Suprapubic skin (tissue), 4 donors: ENCODE results near the gene KAZALD1. TPM values are rescaled to one million over a fixed set of nuclear protein-coding genes. Genes with fewer than 3 reads are reported as not detected.
A peak's percentile ranks its signal among the peaks of the same experiment; 100 is the strongest.

Experiments used
- DNase-seq, 2 donors: peaks; one replicate each; pipeline ENCODE4 v3.0.0-alpha.2; 2019; ENCODE audit warnings: low spot score in 2 of 2
- H3K27ac ChIP-seq: fragments of 200-600 bp; sonication (generic); one replicate; pipeline ENCODE4 v1.5.1; 2019
- H3K27me3 ChIP-seq: fragments of 200-600 bp; sonication (generic); one replicate; pipeline ENCODE4 v1.5.1; 2019
- H3K36me3 ChIP-seq: fragments of 200-600 bp; sonication (generic); one replicate; pipeline ENCODE4 v1.5.1; 2019
- H3K4me1 ChIP-seq: fragments of 200-600 bp; sonication (generic); one replicate; pipeline ENCODE4 v1.5.1; 2019
- H3K4me3 ChIP-seq: fragments of 200-600 bp; sonication (generic); one replicate; pipeline ENCODE4 v1.5.1; 2019; ENCODE audit warnings: mild to moderate bottlenecking
- H3K9me3 ChIP-seq: fragments of 200-600 bp; sonication (generic); one replicate; pipeline ENCODE4 v1.5.1; 2019
- CTCF ChIP-seq, 2 donors: fragments of 200-600 bp in 1 of 2; fragments of 450-650 bp in 1 of 2; sonication (generic) in 1 of 2; IDR thresholded peaks; one replicate each; pipeline ENCODE4 v1.5.1; 2016 to 2019; ENCODE audit warnings: antibody characterized with exemption in 2 of 2, mild to moderate bottlenecking in 1 of 2, moderate library complexity in 1 of 2
- EP300 ChIP-seq: sonication (generic); formaldehyde crosslinking; IDR thresholded peaks from one replicate; pipeline ENCODE4 v1.6.1; 2017; ENCODE audit warnings: antibody characterized with exemption
- POLR2A ChIP-seq, 2 donors: fragments of 450-650 bp; IDR thresholded peaks; one replicate each; pipeline ENCODE4 v1.6.1; 2017; ENCODE audit warnings: antibody characterized with exemption in 2 of 2, mild to moderate bottlenecking in 2 of 2, moderate library complexity in 2 of 2
- POLR2AphosphoS5 ChIP-seq, 3 donors: sonication (generic); formaldehyde crosslinking; IDR thresholded peaks; one replicate each; pipeline ENCODE4 v1.6.1; 2017; ENCODE audit warnings: antibody characterized with exemption in 3 of 3
- WGBS: methylation state at CpG from one replicate; pipeline ENCODE4 v1.1.5; 2018; 5-methylcytosine and 5-hydroxymethylcytosine counted together
- total RNA-seq, 4 donors: library from RNA; depleted of rRNA; stranded (reverse); fragments of >200 nt; gene quantifications; one replicate each; pipeline ENCODE4 v1.1.0, GENCODE V29; 2016

The KAZALD1 gene
- total RNA-seq: 1 to 10 TPM; 1.6 to 4.2 (median 2.5) TPM

DNA sequence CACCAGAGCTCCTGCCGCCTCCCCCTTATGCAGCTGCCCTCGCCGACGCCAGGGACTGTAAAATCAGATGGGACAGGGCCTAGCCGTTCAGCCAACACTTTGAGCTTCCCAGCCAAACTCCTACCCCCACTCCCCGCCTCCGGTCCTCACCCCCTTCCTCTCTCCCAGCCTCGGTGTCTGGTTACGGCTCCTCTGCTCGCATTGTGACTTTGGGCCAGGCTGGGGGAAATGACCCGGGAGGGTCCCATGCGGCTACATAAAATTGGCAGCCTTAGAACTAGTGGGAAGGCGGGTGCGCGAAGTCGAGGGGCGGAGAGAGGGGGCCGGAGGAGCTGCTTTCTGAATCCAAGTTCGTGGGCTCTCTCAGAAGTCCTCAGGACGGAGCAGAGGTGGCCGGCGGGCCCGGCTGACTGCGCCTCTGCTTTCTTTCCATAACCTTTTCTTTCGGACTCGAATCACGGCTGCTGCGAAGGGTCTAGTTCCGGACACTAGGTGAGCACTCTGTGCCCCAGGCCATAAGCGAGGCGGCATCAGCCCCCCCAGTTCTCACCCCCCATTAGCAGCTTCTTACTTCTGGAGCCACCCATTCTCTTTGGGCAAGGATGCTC is at the start of gene KAZALD1:
TSS of gene KAZALD1 (plus strand) at position 366 of the 608 bp plus-strand sequence. CDS start 604 bp downstream, outside the sequence.
- WGBS: 40% methylated on average over 29 of the region's 31 CpGs
- Histone ChIP-seq H3K4me3 (peak within 1 kb of the TSS; percentile 66), H3K9me3 (no peaks in the 10 kb centered on the region), H3K27ac (peak within 1 kb of the TSS; percentile 89), H3K4me1 (peaks cover 56% of the 10 kb centered on the region), H3K36me3 (no peaks in the 10 kb centered on the region), H3K27me3 (peaks cover 15% of the 10 kb centered on the region)
- TF ChIP-seq POLR2AphosphoS5 (IDR thresholded peaks at IDR 0.05): no peak
- TF ChIP-seq CTCF (IDR thresholded peaks at IDR 0.05): no peak
- no peak for TF ChIP-seq EP300
- no peak for TF ChIP-seq POLR2A (IDR thresholded peaks at IDR 0.05)
- DNase-seq: no peak

DNA sequence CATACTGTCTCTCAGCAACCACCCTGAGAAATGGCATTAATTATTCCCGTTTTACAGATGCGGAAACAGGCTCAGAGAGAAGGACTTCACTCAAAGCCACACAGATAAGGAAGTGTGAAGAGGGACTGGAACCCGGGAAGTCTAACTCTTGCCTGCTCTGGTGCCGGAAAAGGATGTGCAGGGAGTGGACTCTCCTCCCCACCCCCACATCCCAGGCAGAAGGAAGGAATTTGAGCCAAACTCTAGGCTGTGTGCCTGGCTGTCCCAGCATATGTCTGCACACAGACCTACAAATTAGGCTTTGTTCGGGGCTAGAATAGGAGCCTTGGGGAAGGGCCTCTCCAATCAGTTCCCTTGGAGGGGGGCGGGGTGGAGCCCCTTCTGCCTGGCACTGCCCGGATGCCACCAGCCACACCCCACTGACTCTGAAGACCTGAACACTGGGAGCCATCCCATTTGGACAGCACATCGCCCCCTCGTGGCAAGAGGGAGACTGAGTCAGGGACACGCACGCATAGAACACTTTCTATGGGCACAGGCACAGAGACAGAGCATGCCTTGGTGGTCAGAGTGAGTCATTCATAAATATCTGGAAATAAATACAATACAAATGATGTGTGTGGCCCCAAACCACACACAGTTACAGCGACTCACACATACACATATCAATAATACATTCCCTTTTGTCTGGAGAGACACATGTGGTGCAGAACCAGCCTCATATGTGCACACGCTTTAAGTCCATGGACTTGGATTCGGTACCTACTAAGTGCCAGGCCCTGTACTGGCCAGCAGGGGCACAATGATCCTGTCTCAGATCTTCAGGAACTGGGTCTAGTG is 49.0 kb upstream of the KAZALD1 start:
- peaks cover 6% of the 10 kb centered on the region for H3K27me3 ChIP-seq
- no peak overlapping the region for H3K4me3 ChIP-seq
- peak; percentile 92 to 94 for DNase-seq
- TF ChIP-seq POLR2AphosphoS5 (IDR thresholded peaks at IDR 0.05) (no peak), POLR2A (IDR thresholded peaks at IDR 0.05) (no peak), CTCF (IDR thresholded peaks at IDR 0.05) (peak; percentile 57 to 83), EP300 (no peak)
- 17% methylated on average over 14 of the region's 14 CpGs for WGBS
- H3K4me1 ChIP-seq: peaks cover 34% of the 10 kb centered on the region
- no peaks in the 10 kb centered on the region for H3K36me3 ChIP-seq
- H3K9me3 ChIP-seq: no peaks in the 10 kb centered on the region
- no peak overlapping the region for H3K27ac ChIP-seq

GRCh38 chr10:101013365-101013825 is 48.4 kb upstream of the KAZALD1 start:
- no peaks in the 10 kb centered on the region for H3K36me3 ChIP-seq
- no peak overlapping the region for H3K27ac ChIP-seq
- peaks cover 6% of the 10 kb centered on the region for H3K27me3 ChIP-seq
- DNase-seq: no peak
- no peaks in the 10 kb centered on the region for H3K9me3 ChIP-seq
- 28% methylated on average over 9 of the region's 9 CpGs for WGBS
- peaks cover 29% of the 10 kb centered on the region for H3K4me1 ChIP-seq
- TF ChIP-seq POLR2A (IDR thresholded peaks at IDR 0.05) (no peak), CTCF (IDR thresholded peaks at IDR 0.05) (no peak), EP300 (no peak), POLR2AphosphoS5 (IDR thresholded peaks at IDR 0.05) (no peak)
- no peak overlapping the region for H3K4me3 ChIP-seq

DNA sequence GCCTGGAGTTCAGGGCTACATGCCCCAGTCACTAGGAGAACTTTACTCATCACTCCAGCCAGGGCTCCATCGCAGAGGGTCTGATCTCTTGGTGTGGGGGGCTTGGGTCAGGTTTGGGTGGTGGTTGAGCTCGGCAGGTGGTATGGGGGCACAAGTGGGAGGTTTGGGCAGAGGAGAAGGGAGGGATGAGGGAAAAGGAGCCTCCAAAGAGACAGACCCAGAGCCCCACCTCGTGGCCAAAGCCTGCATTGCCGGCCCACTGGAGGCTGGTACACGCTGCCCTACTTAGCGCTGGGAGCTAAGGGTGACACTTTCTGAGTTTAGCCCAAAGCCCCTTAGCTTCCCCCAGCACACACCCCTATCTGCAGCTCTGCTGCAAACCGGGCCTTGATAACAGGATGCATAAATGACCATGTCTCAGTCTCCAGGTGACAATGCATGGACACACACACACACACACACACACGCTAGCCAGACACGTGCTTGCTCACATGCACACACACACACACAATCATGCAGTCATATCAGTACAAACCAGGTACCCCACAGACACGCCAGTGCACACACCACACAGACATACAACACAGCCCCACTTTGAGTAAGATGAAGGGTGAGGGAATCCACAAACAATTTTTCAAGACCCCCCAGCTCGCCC is 47.4 kb upstream of the KAZALD1 start:
- peak; percentile 89 to 90 for DNase-seq

More for the DNA sequence above, 47.4 kb upstream of the KAZALD1 start:
- WGBS: 24% methylated on average over 7 of the region's 11 CpGs
- Histone ChIP-seq H3K4me1 (peaks cover 32% of the 10 kb centered on the region), H3K9me3 (no peaks in the 10 kb centered on the region), H3K27me3 (peaks cover 10% of the 10 kb centered on the region), H3K36me3 (no peaks in the 10 kb centered on the region), H3K4me3 (no peak overlapping the region), H3K27ac (no peak overlapping the region)
- TF ChIP-seq CTCF (IDR thresholded peaks at IDR 0.05) (peak; percentile 88 to 91), POLR2A (IDR thresholded peaks at IDR 0.05) (no peak)
